Measurements from ENCODE around the gene RHBDL3.

DNA sequence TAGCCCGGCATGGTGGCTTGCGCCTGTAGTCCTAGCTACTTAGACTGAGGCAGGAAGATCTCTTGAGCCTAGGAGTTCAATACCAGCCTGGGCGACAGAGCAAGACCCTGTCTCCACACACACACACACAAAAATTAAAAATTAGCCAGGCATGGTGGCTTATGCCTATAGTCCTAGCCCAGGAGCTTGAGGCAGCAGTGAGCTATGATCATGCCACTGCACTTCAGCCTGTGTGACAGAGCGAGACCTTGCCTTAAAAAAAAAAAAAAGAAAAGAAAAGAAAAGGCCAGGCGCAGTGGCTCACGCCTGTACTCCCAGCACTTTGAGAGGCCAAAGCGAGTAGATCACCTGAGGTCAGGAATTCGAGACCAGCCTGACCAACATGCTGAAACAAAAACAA is 52.4 kb downstream of the RHBDL3 start:
- TF ChIP-seq HNF4A (conservative IDR thresholded peaks at IDR 0.05) (no peak), JUND (IDR thresholded peaks at IDR 0.05) (no peak), TAF1 (conservative IDR thresholded peaks at IDR 0.05) (no peak), GABPA (IDR thresholded peaks at IDR 0.05 in 1 of 2, conservative IDR thresholded peaks at IDR 0.05 in 1 of 2) (no peak), YY1 (IDR thresholded peaks at IDR 0.05) (no peak), RAD21 (IDR thresholded peaks at IDR 0.05) (no peak)
- TF ChIP-seq, protein P1, sequence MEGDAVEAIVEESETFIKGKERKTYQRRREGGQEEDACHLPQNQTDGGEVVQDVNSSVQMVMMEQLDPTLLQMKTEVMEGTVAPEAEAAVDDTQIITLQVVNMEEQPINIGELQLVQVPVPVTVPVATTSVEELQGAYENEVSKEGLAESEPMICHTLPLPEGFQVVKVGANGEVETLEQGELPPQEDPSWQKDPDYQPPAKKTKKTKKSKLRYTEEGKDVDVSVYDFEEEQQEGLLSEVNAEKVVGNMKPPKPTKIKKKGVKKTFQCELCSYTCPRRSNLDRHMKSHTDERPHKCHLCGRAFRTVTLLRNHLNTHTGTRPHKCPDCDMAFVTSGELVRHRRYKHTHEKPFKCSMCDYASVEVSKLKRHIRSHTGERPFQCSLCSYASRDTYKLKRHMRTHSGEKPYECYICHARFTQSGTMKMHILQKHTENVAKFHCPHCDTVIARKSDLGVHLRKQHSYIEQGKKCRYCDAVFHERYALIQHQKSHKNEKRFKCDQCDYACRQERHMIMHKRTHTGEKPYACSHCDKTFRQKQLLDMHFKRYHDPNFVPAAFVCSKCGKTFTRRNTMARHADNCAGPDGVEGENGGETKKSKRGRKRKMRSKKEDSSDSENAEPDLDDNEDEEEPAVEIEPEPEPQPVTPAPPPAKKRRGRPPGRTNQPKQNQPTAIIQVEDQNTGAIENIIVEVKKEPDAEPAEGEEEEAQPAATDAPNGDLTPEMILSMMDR (IDR thresholded peaks at IDR 0.05; ENCODE audit: low read depth, low read length, missing input control): no peak
- TF ChIP-seq, protein P2, sequence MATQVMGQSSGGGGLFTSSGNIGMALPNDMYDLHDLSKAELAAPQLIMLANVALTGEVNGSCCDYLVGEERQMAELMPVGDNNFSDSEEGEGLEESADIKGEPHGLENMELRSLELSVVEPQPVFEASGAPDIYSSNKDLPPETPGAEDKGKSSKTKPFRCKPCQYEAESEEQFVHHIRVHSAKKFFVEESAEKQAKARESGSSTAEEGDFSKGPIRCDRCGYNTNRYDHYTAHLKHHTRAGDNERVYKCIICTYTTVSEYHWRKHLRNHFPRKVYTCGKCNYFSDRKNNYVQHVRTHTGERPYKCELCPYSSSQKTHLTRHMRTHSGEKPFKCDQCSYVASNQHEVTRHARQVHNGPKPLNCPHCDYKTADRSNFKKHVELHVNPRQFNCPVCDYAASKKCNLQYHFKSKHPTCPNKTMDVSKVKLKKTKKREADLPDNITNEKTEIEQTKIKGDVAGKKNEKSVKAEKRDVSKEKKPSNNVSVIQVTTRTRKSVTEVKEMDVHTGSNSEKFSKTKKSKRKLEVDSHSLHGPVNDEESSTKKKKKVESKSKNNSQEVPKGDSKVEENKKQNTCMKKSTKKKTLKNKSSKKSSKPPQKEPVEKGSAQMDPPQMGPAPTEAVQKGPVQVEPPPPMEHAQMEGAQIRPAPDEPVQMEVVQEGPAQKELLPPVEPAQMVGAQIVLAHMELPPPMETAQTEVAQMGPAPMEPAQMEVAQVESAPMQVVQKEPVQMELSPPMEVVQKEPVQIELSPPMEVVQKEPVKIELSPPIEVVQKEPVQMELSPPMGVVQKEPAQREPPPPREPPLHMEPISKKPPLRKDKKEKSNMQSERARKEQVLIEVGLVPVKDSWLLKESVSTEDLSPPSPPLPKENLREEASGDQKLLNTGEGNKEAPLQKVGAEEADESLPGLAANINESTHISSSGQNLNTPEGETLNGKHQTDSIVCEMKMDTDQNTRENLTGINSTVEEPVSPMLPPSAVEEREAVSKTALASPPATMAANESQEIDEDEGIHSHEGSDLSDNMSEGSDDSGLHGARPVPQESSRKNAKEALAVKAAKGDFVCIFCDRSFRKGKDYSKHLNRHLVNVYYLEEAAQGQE (IDR thresholded peaks at IDR 0.05): no peak
